Heart left ventricle (tissue), 16 donors: ENCODE results near the gene HIPK2. TPM values are rescaled to one million over a fixed set of nuclear protein-coding genes. Genes with fewer than 3 reads are reported as not detected.

Experiments
- ATAC-seq, 4 donors: fragments of 200-7000 bp; cut with Tn5 transposase; one replicate each; pipeline ENCODE4 v1.9.1; 2020 to 2022; ENCODE audit warnings: moderate library complexity in 4 of 4, mild to moderate bottlenecking in 3 of 4, moderate number of reproducible peaks in 1 of 4
- DNase-seq, 5 donors: peaks; one replicate each; pipeline ENCODE4 v3.0.0-alpha.2; 2020
- H3K27ac ChIP-seq, 12 donors: fragments of 200-600 bp; sonication (generic) in 4 of 12; one replicate each; pipeline versions ENCODE4 v1.5.0 to v1.8.0; 2016 to 2022; ENCODE audit warnings: mild to moderate bottlenecking in 2 of 12
- H3K27me3 ChIP-seq, 9 donors: fragments of 200-600 bp; sonication (generic) in 2 of 9; one replicate each; pipeline versions ENCODE4 v1.5.1 to v1.8.0; 2016 to 2022; ENCODE audit warnings: mild to moderate bottlenecking in 3 of 9
- H3K36me3 ChIP-seq, 9 donors: fragments of 200-600 bp; sonication (generic) in 2 of 9; one replicate each; pipeline versions ENCODE4 v1.5.0 to v1.8.0; 2018 to 2022; ENCODE audit warnings: mild to moderate bottlenecking in 2 of 9
- H3K4me1 ChIP-seq, 12 donors: fragments of 200-600 bp; sonication (generic) in 4 of 12; one replicate each; pipeline versions ENCODE4 v1.5.0 to v1.8.0; 2016 to 2022; ENCODE audit warnings: mild to moderate bottlenecking in 3 of 12
- H3K4me3 ChIP-seq, 12 donors: fragments of 200-600 bp; sonication (generic) in 4 of 12; one replicate each; pipeline versions ENCODE4 v1.5.0 to v1.8.0; 2017 to 2022; ENCODE audit warnings: mild to moderate bottlenecking in 9 of 12, moderate library complexity in 4 of 12
- H3K9me3 ChIP-seq, 12 donors: fragments of 200-600 bp; sonication (generic) in 4 of 12; one replicate each; pipeline versions ENCODE4 v1.5.0 to v1.8.0; 2016 to 2022; ENCODE audit warnings: mild to moderate bottlenecking in 1 of 12
- POLR2A ChIP-seq, 2 donors: fragments of 450-650 bp; IDR thresholded peaks; one replicate each; pipeline ENCODE4 v1.6.1; 2017; ENCODE audit warnings: antibody characterized with exemption in 2 of 2, mild to moderate bottlenecking in 2 of 2, moderate library complexity in 2 of 2
- WGBS, 4 donors: extraction: QIAGEN DNeasy Blood & Tissue Kit in 2 of 4; methylation state at CpG; one replicate each; pipeline versions ENCODE4 v1.1.5 to v1.1.7; 2013 to 2018; 5-methylcytosine and 5-hydroxymethylcytosine counted together
- intact Hi-C, 10 donors: fragments of 100-400 bp; cut with DNase I; formaldehyde crosslinking; loops; one replicate each; pipeline versions ENCODE4 v1.11.1 to v1.14.2; 2022
- polyA plus RNA-seq, 2 donors: library from polyadenylated mRNA; stranded (reverse); fragments of 200-250 nt; gene quantifications; one replicate each; pipeline ENCODE4 v1.2.3, GENCODE V29; 2013
- total RNA-seq, 9 donors: library from RNA; depleted of rRNA in 2 of 9; stranded (reverse); fragments of >200 nt in 2 of 9; fragmentation: NEBNext Ultra II Directional in 3 of 9; extraction: Animal tissue kit (Norgen Biotek cat#: 25700) in 3 of 9; gene quantifications; one replicate each; pipeline versions ENCODE4 v1.1.0 to v1.2.4, GENCODE V29; 2016 to 2023
- TF ChIP-seq, protein P1 (sequence below), 12 donors: fragments of 200-600 bp; sonication (generic) in 4 of 12; IDR thresholded peaks; one replicate each; pipeline versions ENCODE4 v1.5.0 to v1.8.0; 2018 to 2022; ENCODE audit warnings: antibody characterized with exemption in 12 of 12, mild to moderate bottlenecking in 5 of 12
- donor health status: ischemic (EF 13 %, LVEDD 7.1; RV severe dilation, severe dysfunction).
- donor health status: healthy with polysubstance abuse.
- donor health status: DM: no; HTN: yes; CAD: no.
- donor health status: DM: no; HTN: no; CAD: no.
- donor health status: ischemic (EF 25% LVEDD 6.9; RV normal size, moderate dysfunction).
- donor health status: ischemic (EF 25% LVEDD 5.7; RV mildly dilated, moderate dysfunction).
- donor health status: healthy.
- donor health status: DM: yes; HTN: yes; CAD: no.
- donor health status: ischemic (EF 35%, LVEDD 5.7; RV mildly dilated, moderate dysfunction).
- donor health status: nonischemic (EF 11% LVEDD 7.7; RV severe dilation, severe dysfunction).
- donor health status: DM: yes; HTN: yes; CAD: no.
- donor health status: PGD.
- donor health status: ischemic (EF 29% LVEDD 5.4; RV normal size, mild dysfunction).
- donor health status: nonischemic (EF 23%, LVEDD 6.1; RV moderate dilation, normal function).

Gene HIPK2
- total and polyA plus RNA-seq, 11 donors: 43.2 to 244 (median 143) TPM

GRCh38 chr7:139695588-139695987 is 82.2 kb downstream of the HIPK2 start:
- ATAC-seq (no peak), DNase-seq (no peak)
- peaks cover 0 to 51% (median 9%) of the 10 kb centered on the region in 9 donors for H3K36me3 ChIP-seq
- WGBS, 4 donors: 79 to 97% (median 91%) methylated on average over 1 of the region's 1 CpG
- intact Hi-C loops: loop anchor here in 2 of 10 donors (5.0 kb wide), 2 partner anchors 38 to 48 kb away; no protein-coding TSS in a partner anchor
- TF ChIP-seq POLR2A (IDR thresholded peaks at IDR 0.05): no peak
- TF ChIP-seq, protein P1, sequence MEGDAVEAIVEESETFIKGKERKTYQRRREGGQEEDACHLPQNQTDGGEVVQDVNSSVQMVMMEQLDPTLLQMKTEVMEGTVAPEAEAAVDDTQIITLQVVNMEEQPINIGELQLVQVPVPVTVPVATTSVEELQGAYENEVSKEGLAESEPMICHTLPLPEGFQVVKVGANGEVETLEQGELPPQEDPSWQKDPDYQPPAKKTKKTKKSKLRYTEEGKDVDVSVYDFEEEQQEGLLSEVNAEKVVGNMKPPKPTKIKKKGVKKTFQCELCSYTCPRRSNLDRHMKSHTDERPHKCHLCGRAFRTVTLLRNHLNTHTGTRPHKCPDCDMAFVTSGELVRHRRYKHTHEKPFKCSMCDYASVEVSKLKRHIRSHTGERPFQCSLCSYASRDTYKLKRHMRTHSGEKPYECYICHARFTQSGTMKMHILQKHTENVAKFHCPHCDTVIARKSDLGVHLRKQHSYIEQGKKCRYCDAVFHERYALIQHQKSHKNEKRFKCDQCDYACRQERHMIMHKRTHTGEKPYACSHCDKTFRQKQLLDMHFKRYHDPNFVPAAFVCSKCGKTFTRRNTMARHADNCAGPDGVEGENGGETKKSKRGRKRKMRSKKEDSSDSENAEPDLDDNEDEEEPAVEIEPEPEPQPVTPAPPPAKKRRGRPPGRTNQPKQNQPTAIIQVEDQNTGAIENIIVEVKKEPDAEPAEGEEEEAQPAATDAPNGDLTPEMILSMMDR (IDR thresholded peaks at IDR 0.05): no peak
- H3K4me1 ChIP-seq: peaks cover 0 to 58% (median 29%) of the 10 kb centered on the region in 12 donors
- no peak overlapping the region for H3K27ac ChIP-seq
- no peaks in the 10 kb centered on the region for H3K27me3 ChIP-seq
- H3K9me3 ChIP-seq: no peaks in the 10 kb centered on the region
- no peak overlapping the region for H3K4me3 ChIP-seq

DNA sequence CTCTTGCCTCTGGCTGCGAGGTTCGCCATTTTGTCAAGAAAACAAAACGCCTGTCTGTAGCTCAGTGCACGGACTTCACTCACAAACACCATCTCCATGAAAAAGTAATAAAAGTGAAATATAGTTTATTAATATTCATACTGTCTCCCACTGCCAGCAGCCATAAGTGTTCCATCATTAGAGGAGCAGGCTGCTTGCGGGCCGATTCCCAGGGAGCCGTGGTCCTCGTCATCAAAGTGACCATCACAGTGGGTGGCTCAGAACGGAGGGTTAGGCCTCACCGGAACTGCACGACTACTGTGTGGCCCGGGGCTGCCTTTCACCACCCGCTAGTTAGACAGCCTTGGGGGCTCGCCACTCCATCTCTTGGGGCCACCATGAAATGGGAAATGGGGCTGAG is 82.7 kb downstream of the HIPK2 start:
- Histone ChIP-seq H3K4me1 (peaks cover 0 to 58% (median 28%) of the 10 kb centered on the region in 12 donors), H3K4me3 (no peak overlapping the region), H3K27me3 (no peaks in the 10 kb centered on the region), H3K9me3 (no peaks in the 10 kb centered on the region), H3K36me3 (peaks cover 0 to 51% (median 12%) of the 10 kb centered on the region in 9 donors), H3K27ac (no peak overlapping the region)
- TF ChIP-seq, protein P1 (IDR thresholded peaks at IDR 0.05): no peak
- TF ChIP-seq POLR2A (IDR thresholded peaks at IDR 0.05): no peak
- ATAC-seq (no peak), DNase-seq (no peak)
- 92 to 96% (median 94%) methylated on average over 9 to 14 of the region's 14 CpGs for WGBS, 4 donors
- intact Hi-C loops: loop anchor here in 2 of 10 donors (5.0 kb wide), 2 partner anchors 38 to 48 kb away; no protein-coding TSS in a partner anchor

DNA sequence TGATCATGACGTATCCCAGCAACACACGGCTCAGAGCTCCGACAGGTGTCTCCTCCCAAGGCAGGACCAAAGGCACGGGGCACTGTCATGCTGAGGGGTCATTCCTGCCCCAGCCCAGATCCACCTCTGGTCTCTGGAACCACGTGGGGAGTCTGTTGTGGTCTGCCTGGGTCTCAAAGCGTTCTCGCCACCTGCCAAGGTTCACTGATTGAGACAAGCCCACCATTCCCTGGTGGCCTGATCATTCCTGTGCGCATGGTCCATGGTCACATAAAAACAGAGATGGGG is 83.5 kb downstream of the HIPK2 start:
- Histone ChIP-seq H3K27me3 (no peaks in the 10 kb centered on the region), H3K4me3 (no peak overlapping the region), H3K9me3 (no peaks in the 10 kb centered on the region), H3K27ac (no peak overlapping the region), H3K4me1 (peaks cover 0 to 52% (median 25%) of the 10 kb centered on the region in 12 donors), H3K36me3 (peaks cover 0 to 48% (median 12%) of the 10 kb centered on the region in 9 donors)
- no peak for DNase-seq
- TF ChIP-seq, protein P1 (IDR thresholded peaks at IDR 0.05): no peak
- TF ChIP-seq POLR2A (IDR thresholded peaks at IDR 0.05): no peak
- intact Hi-C loops: loop anchor here in 1 of 10 donors (5.0 kb wide), 1 partner anchor 38 kb away; no protein-coding TSS in a partner anchor
- no peak for ATAC-seq
- 91 to 95% (median 93%) methylated on average over 8 of the region's 8 CpGs for WGBS, 4 donors

GRCh38 chr7:139693651-139694388 is 84.0 kb downstream of the HIPK2 start:
- Histone ChIP-seq H3K4me1 (peaks cover 0 to 53% (median 24%) of the 10 kb centered on the region in 12 donors), H3K27me3 (no peaks in the 10 kb centered on the region), H3K9me3 (no peaks in the 10 kb centered on the region), H3K4me3 (no peak overlapping the region), H3K27ac (peak overlapping the region in 1 of 12 donors; percentile 33), H3K36me3 (peaks cover 0 to 48% (median 12%) of the 10 kb centered on the region in 9 donors)
- DNase-seq (no peak), ATAC-seq (no peak)
- WGBS, 4 donors: 78 to 89% (median 86%) methylated on average over 8 of the region's 8 CpGs
- TF ChIP-seq, protein P1 (IDR thresholded peaks at IDR 0.05): no peak
- no peak for TF ChIP-seq POLR2A (IDR thresholded peaks at IDR 0.05)
- intact Hi-C loops: loop anchor here in 1 of 10 donors (5.0 kb wide), 1 partner anchor 38 kb away; no protein-coding TSS in a partner anchor
